Measurements from ENCODE around the gene DYNC1LI1.
"Not testable (repeated sequence)": the region's sequence is repeated elsewhere in the genome, so short reads cannot be mapped to it uniquely, and the experiment has no call there.

The DYNC1LI1 gene

GRCh38 chr3:32540899-32541298, 29.8 kb downstream of the DYNC1LI1 start:
- no peak for DNase-seq (ENCODE audit: low read depth in 1 of 2, low spot score in 1 of 2)

DNA sequence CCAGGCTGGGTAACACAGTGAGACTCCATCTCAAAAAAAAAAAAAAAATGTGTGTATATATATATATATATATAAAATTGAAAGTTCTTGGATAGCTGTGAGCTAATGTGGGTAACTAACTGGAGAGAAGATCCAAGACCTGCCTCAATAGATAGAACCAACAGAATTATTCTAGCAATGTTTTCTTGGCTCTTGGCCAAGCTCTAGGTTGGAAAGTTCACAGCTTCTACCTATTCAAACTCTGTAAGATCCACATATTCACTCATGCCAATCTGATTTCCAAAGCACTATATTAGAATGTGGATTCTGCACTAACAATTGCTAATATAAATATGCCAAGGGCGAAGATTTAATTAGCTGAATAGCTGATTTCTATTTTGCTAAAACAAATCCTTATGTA, 38.2 kb downstream of the DYNC1LI1 start:
- DNase-seq (ENCODE audit: low read depth in 1 of 2, low spot score in 1 of 2), result no peak

GRCh38 chr3:32531010-32531647, 39.5 kb downstream of the DYNC1LI1 start:
- no peak for DNase-seq (ENCODE audit: low read depth in 1 of 2, low spot score in 1 of 2)

DNA sequence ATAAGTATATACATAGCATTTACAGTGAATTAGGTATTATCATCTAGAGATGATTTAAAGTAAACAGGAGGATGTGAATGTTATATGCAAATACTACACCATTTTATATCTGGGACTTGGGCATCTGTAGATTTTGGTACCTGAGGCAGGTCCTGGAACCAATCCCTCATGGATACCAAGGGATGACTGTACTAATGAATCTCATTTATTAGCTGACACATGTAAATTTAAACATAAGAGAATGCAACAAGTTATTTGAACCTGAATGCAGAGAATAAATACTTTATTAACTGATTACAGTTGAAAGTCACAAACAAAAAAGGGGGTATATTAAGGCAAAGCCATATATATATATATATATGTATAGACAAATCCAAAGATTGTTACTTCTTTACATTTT, 44.9 kb downstream of the DYNC1LI1 start:
- no peak for DNase-seq (ENCODE audit: low read depth in 1 of 2, low spot score in 1 of 2)

- DNase-seq (ENCODE audit: low read depth in 1 of 2, low spot score in 1 of 2), result no peak
Measured at GRCh38 chr3:32522682-32523081, 48.0 kb downstream of the DYNC1LI1 start.

GRCh38 chr3:32518921-32519320, 51.7 kb downstream of the DYNC1LI1 start:
- not testable (repeated sequence) for DNase-seq (ENCODE audit: low read depth in 1 of 2, low spot score in 1 of 2)

DNA sequence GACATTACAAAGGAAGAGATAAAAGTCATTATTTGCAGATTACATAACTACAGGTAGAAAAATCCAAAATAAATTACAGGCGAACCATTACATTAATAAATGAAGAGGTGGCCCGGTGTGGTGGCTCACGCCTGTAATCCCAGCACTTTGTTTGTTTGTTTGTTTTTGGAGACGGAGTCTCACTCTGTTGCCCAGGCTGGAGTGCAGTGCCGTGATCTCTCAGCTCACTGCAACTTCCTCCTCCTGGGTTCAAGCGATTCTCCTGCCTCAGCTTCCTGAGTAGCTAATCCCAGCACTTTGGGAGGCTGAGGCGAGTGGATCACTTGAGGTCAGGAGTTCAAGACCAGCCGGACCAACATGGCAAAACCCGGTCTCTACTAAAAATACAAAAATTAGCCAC, 53.9 kb downstream of the DYNC1LI1 start:
- not testable (repeated sequence) for DNase-seq (ENCODE audit: low read depth in 1 of 2, low spot score in 1 of 2)

DNA sequence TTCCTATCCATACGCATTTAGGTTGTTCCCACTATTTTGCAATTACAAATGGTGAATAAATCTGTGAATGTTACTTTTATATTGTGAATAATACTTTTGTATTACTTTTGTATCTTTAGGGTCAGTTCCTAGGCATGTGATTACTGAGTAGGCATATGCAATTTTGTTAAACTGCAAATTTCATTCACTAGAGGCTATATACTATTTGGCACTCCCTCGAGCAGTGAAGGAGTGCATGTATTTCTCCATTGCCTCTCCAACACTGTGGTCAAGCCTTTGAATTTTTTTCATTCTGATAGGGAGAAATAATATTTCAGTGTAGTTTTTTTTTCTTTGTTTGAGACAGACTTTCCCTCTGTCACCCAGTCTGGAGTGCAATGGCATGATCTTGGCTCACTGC, 59.7 kb downstream of the DYNC1LI1 start:
- DNase-seq (ENCODE audit: low read depth in 1 of 2, low spot score in 1 of 2), result no peak

GRCh38 chr3:32510075-32510724, 60.5 kb downstream of the DYNC1LI1 start:
- DNase-seq (ENCODE audit: low read depth in 1 of 2, low spot score in 1 of 2), result peak in 1 of 2 donors; percentile 37

DNA sequence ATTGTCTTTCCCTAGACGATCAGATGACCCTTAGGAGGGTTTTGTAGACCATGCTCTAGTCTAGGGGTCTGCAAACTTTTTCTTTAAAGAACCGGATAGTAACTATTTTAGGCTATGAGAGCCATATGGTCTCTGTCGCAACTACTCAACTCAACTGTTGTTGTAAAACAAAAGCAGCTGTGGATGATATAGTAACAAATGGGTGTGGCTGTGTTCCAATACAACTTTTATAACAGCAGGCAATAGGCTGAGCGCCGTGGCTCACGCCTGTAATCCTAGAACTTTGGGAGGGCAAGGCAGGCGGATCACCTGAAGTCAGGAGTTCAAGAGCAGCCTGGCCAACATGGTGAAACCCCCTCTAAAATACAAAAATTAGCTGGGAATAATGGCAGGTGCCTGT, 61.9 kb downstream of the DYNC1LI1 start:
- no peak for DNase-seq (ENCODE audit: low read depth in 1 of 2, low spot score in 1 of 2)

DNA sequence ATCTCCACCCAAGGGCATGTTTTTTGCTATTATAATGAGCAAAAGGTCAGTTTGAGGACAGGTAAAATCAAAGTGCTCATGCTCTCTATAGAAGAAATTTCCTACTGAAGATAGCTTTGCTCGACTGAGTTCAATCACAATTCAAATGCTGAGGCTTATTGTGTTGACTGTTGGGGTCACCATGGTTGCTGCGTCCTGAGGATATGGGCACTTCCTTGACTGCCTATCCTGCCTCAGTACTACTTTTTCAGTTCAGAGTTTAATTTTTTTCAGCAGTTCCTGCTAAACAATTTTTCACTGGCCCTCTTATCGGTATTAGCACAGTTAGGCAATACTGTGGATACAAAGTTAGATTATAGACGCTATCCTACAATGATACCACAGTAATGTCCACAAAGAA, 64.2 kb downstream of the DYNC1LI1 start:
- no peak for DNase-seq (ENCODE audit: low read depth in 1 of 2, low spot score in 1 of 2)

DNA sequence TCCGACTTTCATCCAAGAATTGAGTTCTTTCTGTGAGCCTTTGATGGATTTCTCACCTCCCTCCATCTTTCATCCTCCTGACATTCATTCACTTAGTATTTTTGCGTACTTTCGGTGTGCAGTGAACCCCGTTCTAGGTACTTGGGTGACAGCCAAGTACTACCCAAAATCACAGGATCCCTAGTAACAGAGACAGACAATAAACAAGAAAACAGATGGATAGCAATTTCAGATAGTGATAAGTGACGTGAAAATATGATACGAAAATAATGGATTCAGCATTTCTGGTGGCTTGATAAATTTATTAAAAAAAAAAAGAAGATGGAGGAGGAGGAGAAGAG, 67.7 kb downstream of the DYNC1LI1 start:
- no peak for DNase-seq (ENCODE audit: low read depth in 1 of 2, low spot score in 1 of 2)

DNA sequence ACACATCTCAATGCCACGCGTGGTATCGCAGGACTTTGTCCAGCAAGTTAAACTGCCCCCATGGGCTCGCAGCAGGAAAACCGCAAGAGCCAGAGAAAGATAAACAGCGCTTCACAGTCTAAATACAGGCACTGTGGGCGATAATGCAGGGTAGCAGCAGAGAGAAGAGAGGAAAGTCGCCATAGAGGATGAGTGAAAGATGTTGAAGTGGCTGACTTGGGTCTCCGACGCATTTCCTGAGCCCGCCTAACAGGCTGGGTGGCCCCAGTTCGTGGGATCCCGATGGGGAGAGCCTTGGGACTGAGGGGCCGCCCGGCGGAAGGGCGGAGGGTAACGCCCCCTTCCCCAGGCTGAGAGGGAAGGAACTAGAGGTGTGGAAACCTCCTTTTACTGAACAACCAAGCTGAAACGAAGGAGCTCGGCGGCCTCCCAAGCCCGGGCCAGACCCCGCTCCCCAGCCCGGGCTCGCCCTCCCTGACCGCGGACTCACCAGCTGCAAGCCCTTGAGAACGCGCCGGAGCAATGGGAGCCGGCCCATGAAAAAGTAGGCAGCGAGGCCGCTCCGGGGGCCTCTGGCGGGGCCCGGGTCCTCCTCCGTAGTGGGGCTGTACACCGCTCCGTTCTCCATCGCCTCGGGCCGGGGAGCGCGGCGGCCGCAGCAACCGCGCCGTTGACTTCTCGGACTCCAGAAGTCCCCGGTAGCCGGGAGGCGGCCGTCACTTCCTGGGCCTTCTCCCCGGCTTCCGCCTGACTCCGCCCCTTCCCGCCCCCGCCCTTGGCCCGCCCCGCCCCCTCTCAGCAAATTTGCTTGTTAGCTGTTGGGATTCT, 68.3 kb downstream of the DYNC1LI1 start, which contains the start of gene CMTM6:
Gene CMTM6 (minus strand): TSS at position 735 of the 828 bp plus-strand sequence. CDS start 107 bp downstream, at position 628.
- peak; percentile 50 to 63 for DNase-seq (ENCODE audit: low read depth in 1 of 2, low spot score in 1 of 2)

GRCh38 chr3:32501783-32502117, 68.9 kb downstream of the DYNC1LI1 start:
- no peak for DNase-seq (ENCODE audit: low read depth in 1 of 2, low spot score in 1 of 2)

DNA sequence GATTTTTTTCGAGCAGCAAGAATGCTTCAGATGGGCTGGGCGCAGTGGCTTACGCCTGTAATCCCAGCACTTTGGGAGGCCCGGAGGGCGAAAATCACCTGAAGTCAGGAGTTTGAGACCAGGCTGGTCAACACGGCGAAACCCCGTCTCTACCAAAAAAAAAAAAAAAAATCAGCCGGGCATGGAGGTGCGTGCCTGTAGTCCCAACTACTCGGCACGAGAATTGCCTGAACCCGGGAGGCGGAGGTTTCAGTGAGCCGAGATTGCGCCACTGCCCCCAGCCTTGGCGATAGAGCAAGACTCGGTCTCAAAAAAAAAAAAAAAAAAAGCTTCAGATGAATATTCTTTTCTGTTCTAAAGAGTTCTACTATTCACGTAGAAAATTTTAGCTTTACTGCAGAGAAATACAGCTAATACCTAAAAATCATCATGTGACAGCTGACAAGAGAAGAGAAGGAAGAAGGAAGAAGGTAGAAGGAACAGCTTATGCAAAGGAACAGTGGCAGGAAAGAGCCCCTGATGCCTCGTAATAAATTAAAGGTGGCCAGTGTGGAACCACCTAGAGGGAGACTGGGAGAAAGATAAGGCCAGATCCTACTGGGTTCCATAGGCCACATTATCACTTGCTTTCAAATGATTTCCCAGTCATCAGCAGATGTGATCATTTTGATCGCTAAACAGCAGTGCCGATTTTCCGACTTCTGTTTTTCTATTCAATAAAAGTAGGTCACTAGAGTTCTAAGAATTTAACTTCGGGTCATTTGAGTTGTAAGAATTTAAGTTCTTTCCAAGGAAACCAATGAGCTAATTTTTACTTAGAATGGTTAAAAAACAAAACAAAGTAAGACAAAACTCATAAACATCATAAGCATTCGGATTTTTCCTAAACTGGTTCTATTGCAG, 69.5 kb downstream of the DYNC1LI1 start:
- no peak for DNase-seq (ENCODE audit: low read depth in 1 of 2, low spot score in 1 of 2)

DNA sequence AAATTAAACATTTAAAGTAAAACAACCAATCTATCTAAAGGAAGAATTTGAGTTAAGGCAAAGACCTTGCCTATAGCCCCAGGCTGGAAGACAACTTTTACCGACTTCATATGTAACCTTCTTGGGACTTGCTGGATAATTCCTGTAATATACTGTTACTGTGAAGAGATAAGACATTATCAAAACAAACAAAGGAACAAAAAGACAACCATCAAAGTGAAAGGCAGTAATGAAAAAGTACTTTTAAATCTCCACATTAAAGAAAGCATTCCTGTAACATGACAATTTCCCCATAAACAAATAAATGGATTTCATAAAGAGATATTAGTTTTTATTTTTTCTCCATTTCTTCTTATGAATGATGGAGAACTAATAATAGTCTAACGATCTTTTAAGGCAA, 70.4 kb downstream of the DYNC1LI1 start:
- DNase-seq (ENCODE audit: low read depth in 1 of 2, low spot score in 1 of 2), result no peak

GRCh38 chr3:32499585-32499984, 71.1 kb downstream of the DYNC1LI1 start:
- no peak for DNase-seq (ENCODE audit: low read depth in 1 of 2, low spot score in 1 of 2)

GRCh38 chr3:32498992-32499391, 71.7 kb downstream of the DYNC1LI1 start:
- no peak for DNase-seq (ENCODE audit: low read depth in 1 of 2, low spot score in 1 of 2)

- DNase-seq (ENCODE audit: low read depth in 1 of 2, low spot score in 1 of 2), result no peak
Measured at GRCh38 chr3:32498252-32498651, 72.4 kb downstream of the DYNC1LI1 start.

- no peak for DNase-seq (ENCODE audit: low read depth in 1 of 2, low spot score in 1 of 2)
Measured at GRCh38 chr3:32495609-32496008, 75.0 kb downstream of the DYNC1LI1 start.

DNA sequence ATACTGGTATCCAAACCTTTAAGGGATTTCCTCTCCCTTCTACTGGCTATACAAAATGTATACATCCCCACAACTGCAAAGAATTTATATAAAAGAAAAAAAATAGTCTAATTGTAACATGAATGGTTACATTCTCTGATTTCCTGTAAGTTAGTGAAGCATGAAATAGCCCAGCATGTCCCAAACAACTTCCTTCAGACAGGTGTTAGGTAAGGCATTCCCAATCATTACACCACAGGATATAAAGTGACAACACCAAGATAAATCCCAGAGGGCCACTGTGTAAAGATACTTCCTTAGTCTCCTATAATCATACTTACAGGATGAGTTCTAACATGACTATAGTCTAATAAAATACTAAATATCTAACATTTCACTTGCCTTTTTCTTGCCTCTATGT, 75.6 kb downstream of the DYNC1LI1 start:
- no peak for DNase-seq (ENCODE audit: low read depth in 1 of 2, low spot score in 1 of 2)
